ENCODE results near the gene DPPA2. TPM values are rescaled to one million over a fixed set of nuclear protein-coding genes. Genes with fewer than 3 reads are reported as not detected.

DPPA2 gene
- total and polyA plus RNA-seq, 2 experiments from 2014 or later: not detected

DNA sequence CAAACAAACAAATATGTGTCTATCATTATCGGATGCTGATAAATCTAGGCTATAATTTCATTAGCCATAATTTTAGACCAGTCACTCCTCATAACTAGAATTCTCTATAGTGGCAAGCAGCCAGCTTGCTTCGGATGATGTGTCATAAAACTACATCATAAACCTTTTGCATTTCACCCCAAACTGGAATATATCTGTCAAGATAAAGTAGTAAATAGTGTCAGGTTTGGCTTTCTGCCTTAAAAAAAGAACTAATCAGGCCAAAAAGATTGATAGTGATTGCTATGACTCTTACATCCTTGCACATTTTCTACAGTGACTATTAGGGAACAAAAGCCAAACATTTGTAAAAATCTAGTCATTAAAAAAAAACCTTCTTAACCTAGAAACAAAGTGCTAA is 51.0 kb downstream of the DPPA2 start:
- Histone ChIP-seq H3K27ac (no peak overlapping the region), H3K4me3 (no peak overlapping the region), H3K79me2 (ENCODE audit: insufficient read depth) (no peaks in the 10 kb centered on the region), H3K9me3 (ENCODE audit: low read depth) (no peaks in the 10 kb centered on the region), H3K36me3 (ENCODE audit: low read depth) (no peaks in the 10 kb centered on the region), H3F3A (ENCODE audit: insufficient read depth) (no peaks in the 10 kb centered on the region), H4K20me1 (ENCODE audit: insufficient read depth) (no peaks in the 10 kb centered on the region), H2AFZ (no peak overlapping the region), H3K9ac (no peak overlapping the region), H3K4me2 (ENCODE audit: unreplicated experiment) (no peak overlapping the region), H3K9me2 (ENCODE audit: insufficient read depth) (no peaks in the 10 kb centered on the region), H3K27me3 (replicated peaks; ENCODE audit: insufficient read depth) (no peaks in the 10 kb centered on the region), H3K4me1 (ENCODE audit: insufficient read depth) (no peaks in the 10 kb centered on the region)
- TF ChIP-seq EZH2phosphoT487 (IDR thresholded peaks at IDR 0.05; ENCODE audit: insufficient read depth, low read depth) (no peak), EZH2 (IDR thresholded peaks at IDR 0.05; ENCODE audit: insufficient read depth, poor library complexity, severe bottlenecking) (no peak)
- DNase-seq: peak; percentile 2
- 43 to 58% methylated on average over 2 of the region's 2 CpGs for WGBS, 2 experiments (ENCODE audit: low coverage in 1 of 2, low lambda C conversion rate in 2 of 2, missing lambda C conversion rate in 2 of 2)
- in situ Hi-C loops (cut with MboI): no loop called here

DNA sequence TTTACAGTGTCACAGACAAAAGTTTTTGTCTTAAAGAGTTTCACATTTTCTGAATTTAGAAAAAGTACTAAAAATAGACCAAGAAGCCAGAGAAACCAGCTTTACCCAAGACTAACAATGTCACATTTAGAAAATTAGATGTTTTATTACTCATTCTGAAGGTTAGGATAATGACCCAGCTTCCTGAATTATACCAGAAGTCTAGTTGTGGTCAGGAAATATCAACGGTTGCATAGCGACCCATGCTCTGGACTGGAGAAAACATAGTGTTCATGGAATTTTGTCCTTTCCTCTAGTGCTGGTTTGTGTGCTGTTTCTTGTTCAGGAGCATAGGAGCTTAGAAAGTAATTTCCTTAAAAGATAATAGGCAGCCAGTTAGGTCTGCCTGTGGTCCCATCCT is 59.0 kb downstream of the DPPA2 start:
- 0% methylated on average over 2 of the region's 2 CpGs for WGBS, 2 experiments (ENCODE audit: low coverage in 1 of 2, low lambda C conversion rate in 2 of 2, missing lambda C conversion rate in 2 of 2)
- no peak overlapping the region for H2AFZ ChIP-seq
- H3K9me2 ChIP-seq (ENCODE audit: insufficient read depth): no peaks in the 10 kb centered on the region
- in situ Hi-C loops (cut with MboI): no loop called here
- no peak overlapping the region for H3K9ac ChIP-seq
- H3K4me1 ChIP-seq (ENCODE audit: insufficient read depth): no peaks in the 10 kb centered on the region
- no peak overlapping the region for H3K4me2 ChIP-seq (ENCODE audit: unreplicated experiment)
- no peak overlapping the region for H3K4me3 ChIP-seq
- no peaks in the 10 kb centered on the region for H3K9me3 ChIP-seq (ENCODE audit: low read depth)
- TF ChIP-seq EZH2 (IDR thresholded peaks at IDR 0.05; ENCODE audit: insufficient read depth, poor library complexity, severe bottlenecking) (no peak), EZH2phosphoT487 (IDR thresholded peaks at IDR 0.05; ENCODE audit: insufficient read depth, low read depth) (no peak)
- H3K27me3 ChIP-seq (replicated peaks; ENCODE audit: insufficient read depth): no peaks in the 10 kb centered on the region
- H3K79me2 ChIP-seq (ENCODE audit: insufficient read depth): no peaks in the 10 kb centered on the region
- no peaks in the 10 kb centered on the region for H3F3A ChIP-seq (ENCODE audit: insufficient read depth)
- peak; percentile 18 for DNase-seq
- no peaks in the 10 kb centered on the region for H4K20me1 ChIP-seq (ENCODE audit: insufficient read depth)
- no peak overlapping the region for H3K27ac ChIP-seq
- no peaks in the 10 kb centered on the region for H3K36me3 ChIP-seq (ENCODE audit: low read depth)

DNA sequence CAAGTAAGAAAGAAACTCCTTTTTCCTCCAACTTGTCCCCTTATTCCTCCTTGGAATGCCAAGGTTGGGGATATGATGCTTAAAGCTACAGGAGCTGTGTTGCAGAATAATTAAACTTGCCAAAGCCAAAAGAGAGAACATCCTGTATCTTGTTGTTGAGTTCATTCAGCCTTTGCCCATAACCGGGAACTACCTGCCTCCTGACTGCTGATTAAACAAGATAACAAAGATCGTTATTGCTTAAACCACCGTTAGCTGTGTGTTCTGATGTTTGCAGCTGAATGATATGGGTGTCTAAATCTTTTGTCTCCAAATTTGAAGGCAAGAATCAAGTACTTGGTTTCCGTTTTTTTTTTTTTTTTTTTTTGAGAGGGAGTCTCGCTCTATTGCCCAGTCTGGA is 61.5 kb downstream of the DPPA2 start:
- in situ Hi-C loops (cut with MboI): no loop called here

DNA sequence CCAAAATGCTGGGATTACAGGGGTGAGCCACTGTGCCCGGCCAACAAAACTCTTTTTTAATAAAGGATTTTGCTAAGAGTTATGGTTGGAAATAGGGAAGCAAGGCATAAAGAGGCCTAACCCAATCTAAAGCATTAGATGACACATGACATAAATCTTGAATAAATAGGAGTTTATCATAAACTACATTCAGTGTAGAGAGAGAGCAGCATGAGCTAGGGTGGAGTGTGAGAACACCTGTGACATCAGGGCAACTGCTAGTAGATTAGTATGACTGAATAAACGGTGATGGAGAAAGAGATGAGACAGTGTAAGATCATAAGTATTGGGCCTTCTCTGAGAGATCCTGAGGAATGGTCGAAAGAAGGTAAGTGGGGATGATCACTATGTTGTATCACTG is 63.7 kb downstream of the DPPA2 start:
- H3K4me1 ChIP-seq (ENCODE audit: insufficient read depth): no peaks in the 10 kb centered on the region
- DNase-seq: no peak

More for the DNA sequence above, 61.5 kb downstream of the DPPA2 start:
- DNase-seq: no peak
- Histone ChIP-seq H3K9me3 (ENCODE audit: low read depth) (no peaks in the 10 kb centered on the region), H3F3A (ENCODE audit: insufficient read depth) (no peaks in the 10 kb centered on the region), H3K36me3 (ENCODE audit: low read depth) (no peaks in the 10 kb centered on the region), H2AFZ (no peak overlapping the region), H4K20me1 (ENCODE audit: insufficient read depth) (no peaks in the 10 kb centered on the region), H3K4me2 (ENCODE audit: unreplicated experiment) (no peak overlapping the region), H3K79me2 (ENCODE audit: insufficient read depth) (no peaks in the 10 kb centered on the region), H3K4me1 (ENCODE audit: insufficient read depth) (no peaks in the 10 kb centered on the region), H3K27ac (no peak overlapping the region), H3K27me3 (replicated peaks; ENCODE audit: insufficient read depth) (no peaks in the 10 kb centered on the region), H3K9me2 (ENCODE audit: insufficient read depth) (no peaks in the 10 kb centered on the region), H3K9ac (no peak overlapping the region), H3K4me3 (no peak overlapping the region)
- 24 to 34% methylated on average over 5 of the region's 5 CpGs for WGBS, 2 experiments (ENCODE audit: low coverage in 1 of 2, low lambda C conversion rate in 2 of 2, missing lambda C conversion rate in 2 of 2)
- TF ChIP-seq EZH2phosphoT487 (IDR thresholded peaks at IDR 0.05; ENCODE audit: insufficient read depth, low read depth): no peak
- TF ChIP-seq EZH2 (IDR thresholded peaks at IDR 0.05; ENCODE audit: insufficient read depth, poor library complexity, severe bottlenecking): no peak

More for the DNA sequence above, 63.7 kb downstream of the DPPA2 start:
- Histone ChIP-seq H3F3A (ENCODE audit: insufficient read depth) (no peaks in the 10 kb centered on the region), H2AFZ (no peak overlapping the region), H4K20me1 (ENCODE audit: insufficient read depth) (no peaks in the 10 kb centered on the region), H3K79me2 (ENCODE audit: insufficient read depth) (no peaks in the 10 kb centered on the region), H3K9me2 (ENCODE audit: insufficient read depth) (no peaks in the 10 kb centered on the region), H3K4me2 (ENCODE audit: unreplicated experiment) (no peak overlapping the region), H3K36me3 (ENCODE audit: low read depth) (no peaks in the 10 kb centered on the region), H3K9me3 (ENCODE audit: low read depth) (no peaks in the 10 kb centered on the region), H3K9ac (no peak overlapping the region), H3K27ac (no peak overlapping the region), H3K4me3 (no peak overlapping the region), H3K27me3 (replicated peaks; ENCODE audit: insufficient read depth) (no peaks in the 10 kb centered on the region)
- TF ChIP-seq EZH2 (IDR thresholded peaks at IDR 0.05; ENCODE audit: insufficient read depth, poor library complexity, severe bottlenecking): no peak
- TF ChIP-seq EZH2phosphoT487 (IDR thresholded peaks at IDR 0.05; ENCODE audit: insufficient read depth, low read depth): no peak
- in situ Hi-C loops (cut with MboI): no loop called here
- 17 to 22% methylated on average over 3 of the region's 3 CpGs for WGBS, 2 experiments (ENCODE audit: low coverage in 1 of 2, low lambda C conversion rate in 2 of 2, missing lambda C conversion rate in 2 of 2)

Small RNAs within 50 kb of the gene (small RNA-seq; reads per million reads assigned to genes)
- gene AC124945.1 (ENCODE audit: low read depth, low replicate concordance) (not detected), gene RF00017 (ENCODE audit: low read depth, low replicate concordance) (not detected)

Other genes starting within 250 kb of the DPPA2 start
- not detected in 2 replicates for gene MORC1, start 198.4 kb downstream of the DPPA2 start, total RNA-seq (2014; rRNA removed; shearing (Covaris generic))
- not detected in 2 replicates for gene MORC1, start 198.4 kb downstream of the DPPA2 start, polyA plus RNA-seq (2016; fragmentation: Nextera tagmentation; extraction: Ambion mirVana)
- gene C3orf85, start 179.8 kb downstream of the DPPA2 start, total RNA-seq (2014; rRNA removed; shearing (Covaris generic)): not detected in 2 replicates
- gene C3orf85, start 179.8 kb downstream of the DPPA2 start, polyA plus RNA-seq (2016; fragmentation: Nextera tagmentation; extraction: Ambion mirVana): not detected in 2 replicates
- not detected in 2 replicates for gene DPPA4, start 21.0 kb upstream of the DPPA2 start, total RNA-seq (2014; rRNA removed; shearing (Covaris generic))
- 0.06 and 0.15 TPM in 2 replicates for gene DPPA4, start 21.0 kb upstream of the DPPA2 start, polyA plus RNA-seq (2016; fragmentation: Nextera tagmentation; extraction: Ambion mirVana)